ENCODE measurements around the gene CDCA5.
A peak's percentile ranks its signal among the peaks of the same experiment; 100 is the strongest.

The CDCA5 gene

GRCh38 chr11:65104628-65105027 lies 20.8 kb upstream of the CDCA5 start:
- no peak for DNase-seq

- no peak for DNase-seq
Measured at GRCh38 chr11:65103476-65103875, 19.6 kb upstream of the CDCA5 start.

GRCh38 chr11:65102142-65103095 lies 18.6 kb upstream of the CDCA5 start:
- DNase-seq: no peak

GRCh38 chr11:65100674-65101350 lies 17.0 kb upstream of the CDCA5 start:
- no peak for DNase-seq

GRCh38 chr11:65096926-65097325 lies 13.1 kb upstream of the CDCA5 start:
- DNase-seq: no peak

GRCh38 chr11:65095974-65096806 lies 12.3 kb upstream of the CDCA5 start, which contains the start of gene VPS51:
TSS of gene VPS51 (plus strand) at chr11:65096214. CDS start at chr11:65096251, 37 bp downstream.
- DNase-seq: peak; percentile 90

- no peak for DNase-seq
Measured at GRCh38 chr11:65095427-65095826, 11.6 kb upstream of the CDCA5 start.

GRCh38 chr11:65090628-65091027 lies 6.8 kb upstream of the CDCA5 start:
- DNase-seq: no peak

GRCh38 chr11:65089621-65090020 lies 5.8 kb upstream of the CDCA5 start:
- DNase-seq: no peak

- DNase-seq: no peak
Measured at GRCh38 chr11:65087827-65088226, 4.0 kb upstream of the CDCA5 start.

GRCh38 chr11:65087216-65087615 lies 3.4 kb upstream of the CDCA5 start:
- no peak for DNase-seq

GRCh38 chr11:65086809-65087208 lies 3.0 kb upstream of the CDCA5 start:
- DNase-seq: no peak

GRCh38 chr11:65085446-65085845 lies 1.6 kb upstream of the CDCA5 start:
- DNase-seq: no peak

GRCh38 chr11:65084598-65085375 lies 947 bp upstream of the CDCA5 start:
- DNase-seq: no peak

- no peak for DNase-seq
Measured at GRCh38 chr11:65083134-65083833, 556 bp downstream of the CDCA5 start.

- no peak for DNase-seq
Measured at GRCh38 chr11:65078786-65079342, 5.0 kb downstream of the CDCA5 start.

- peak; percentile 71 for DNase-seq
Measured at GRCh38 chr11:65078151-65078550, 5.7 kb downstream of the CDCA5 start.

- DNase-seq: no peak
Measured at GRCh38 chr11:65077451-65077850, 6.4 kb downstream of the CDCA5 start.

GRCh38 chr11:65072631-65072966 lies 11.2 kb downstream of the CDCA5 start:
- DNase-seq: no peak

GRCh38 chr11:65071907-65072630 lies 11.8 kb downstream of the CDCA5 start:
- DNase-seq: no peak

- DNase-seq: peak; percentile 37
Measured at GRCh38 chr11:65069217-65069616, 14.6 kb downstream of the CDCA5 start.

Data from activated CD4-positive, alpha-beta T cell treated with anti-CD3 and anti-CD28 coated beads, Interleukin-10, Interleukin-2, amounts not matched to agents 100 ng/mL and 50 ng/mL, durations not matched to agents 16 hours and 8 hours (primary cell).